HG02678 (cell line): ENCODE results near the gene NDUFAF8.

Source experiments
- ATAC-seq: cut with Tn5 transposase; IDR thresholded peaks from one replicate; pipeline ENCODE4 v1.9.1; 2021; ENCODE audit warnings: mild to moderate bottlenecking, moderate library complexity; ENCODE audit not compliant: unreplicated experiment

NDUFAF8 gene

DNA sequence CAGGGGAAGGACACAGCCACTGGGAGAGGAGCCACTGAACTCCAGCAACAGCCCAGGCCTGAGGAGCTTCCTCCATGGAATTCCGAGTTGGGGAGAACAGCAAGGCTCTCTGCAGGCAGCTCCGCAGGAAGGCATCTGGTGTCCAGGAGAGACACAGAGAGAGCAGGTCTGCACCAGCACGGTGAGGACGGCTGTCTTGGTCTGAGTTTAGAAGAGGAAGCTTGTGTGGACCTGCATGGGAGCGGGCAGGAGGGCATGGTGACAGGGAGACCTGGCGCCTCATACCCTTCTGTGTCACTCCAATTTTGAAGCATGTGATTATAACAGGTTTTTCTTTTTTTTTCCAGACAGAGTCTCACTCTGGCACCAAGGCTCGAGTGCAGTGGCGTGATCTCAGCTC is 49.6 kb downstream of the NDUFAF8 start:
- ATAC-seq: no peak

DNA sequence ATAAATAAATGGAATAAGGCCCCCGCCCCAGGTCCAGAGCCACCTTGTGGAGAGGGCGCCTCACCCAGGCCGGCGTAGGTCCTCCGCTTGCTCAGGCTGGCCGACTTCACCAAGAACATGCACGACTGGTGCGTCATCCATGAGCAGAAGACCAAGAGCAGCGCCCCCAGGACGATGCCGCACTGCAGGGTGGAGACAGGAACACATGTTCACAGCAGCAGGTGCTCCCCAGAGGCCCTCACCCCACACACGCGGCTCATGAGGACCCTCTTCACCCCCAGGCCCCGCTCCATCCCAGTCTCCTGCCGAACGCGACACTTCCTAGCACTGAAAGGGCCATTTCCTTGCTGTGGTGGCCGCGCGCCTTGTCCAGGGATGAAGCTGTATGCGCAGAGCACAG is 50.5 kb downstream of the NDUFAF8 start:
- ATAC-seq: no peak

DNA sequence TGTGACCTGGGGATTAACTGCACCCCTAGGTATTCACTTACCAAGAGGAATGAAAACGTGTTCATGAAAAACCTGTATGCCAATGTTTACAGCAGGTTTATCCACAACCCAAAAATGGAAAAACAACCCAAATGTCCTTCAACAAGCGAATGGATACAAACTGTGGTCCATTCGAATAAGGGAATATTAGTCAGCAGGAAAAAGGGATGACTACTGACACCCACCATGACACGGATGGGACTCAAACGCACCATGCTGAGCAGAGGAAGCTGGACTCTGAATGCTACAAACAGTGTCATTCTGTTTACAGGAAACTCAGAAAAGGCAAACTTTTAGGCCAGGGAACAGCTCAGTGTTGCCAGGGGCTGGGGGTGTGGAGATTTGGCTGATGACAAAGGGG is 51.1 kb downstream of the NDUFAF8 start:
- ATAC-seq: no peak
